ENCODE results near the gene ATP4B.

The ATP4B gene

GRCh38 chr13:113654175-113654560 is 3.8 kb downstream of the ATP4B start:
- Histone ChIP-seq H3K9me3 (ENCODE audit: insufficient read depth, low read depth, low read length) (no peaks in the 10 kb centered on the region), H3K4me2 (ENCODE audit: low read depth, low read length, poor library complexity, severe bottlenecking) (no peak overlapping the region)
- TF ChIP-seq EZH2phosphoT487 (IDR thresholded peaks at IDR 0.05; ENCODE audit: borderline replicate concordance) (no peak), CTCF (conservative IDR thresholded peaks at IDR 0.05; ENCODE audit: low read length) (no peak)

GRCh38 chr13:113653264-113654174 is 4.5 kb downstream of the ATP4B start:
- no peaks in the 10 kb centered on the region for H3K4me1 ChIP-seq (ENCODE audit: insufficient read depth, low read length, poor library complexity, severe bottlenecking)
- no peaks in the 10 kb centered on the region for H3K27me3 ChIP-seq (ENCODE audit: insufficient read depth, low read length, poor library complexity, severe bottlenecking)
- no peak overlapping the region for H3K4me3 ChIP-seq (ENCODE audit: low read length, poor library complexity, severe bottlenecking)
- no peaks in the 10 kb centered on the region for H3F3A ChIP-seq (ENCODE audit: low read depth)
- H3K4me2 ChIP-seq (ENCODE audit: low read depth, low read length, poor library complexity, severe bottlenecking): no peak overlapping the region
- H3K79me2 ChIP-seq (ENCODE audit: insufficient read depth, low read length): no peaks in the 10 kb centered on the region
- no peaks in the 10 kb centered on the region for H3K36me3 ChIP-seq (ENCODE audit: insufficient read depth, low read length)
- no peaks in the 10 kb centered on the region for H3K9me3 ChIP-seq (ENCODE audit: insufficient read depth, low read depth, low read length)
- H3K9me2 ChIP-seq (replicated peaks; ENCODE audit: low read depth, low read length): no peaks in the 10 kb centered on the region
- H4K20me1 ChIP-seq (ENCODE audit: insufficient read depth, low read length, poor library complexity, severe bottlenecking): no peaks in the 10 kb centered on the region
- H2AFZ ChIP-seq (ENCODE audit: low read length): no peak overlapping the region
- no peak overlapping the region for H3K9ac ChIP-seq (ENCODE audit: low read depth, low read length, poor library complexity, severe bottlenecking)
- no peak for TF ChIP-seq EZH2phosphoT487 (IDR thresholded peaks at IDR 0.05; ENCODE audit: borderline replicate concordance)
- no peak for TF ChIP-seq CTCF (conservative IDR thresholded peaks at IDR 0.05; ENCODE audit: low read length)

More at GRCh38 chr13:113654175-113654560, 3.8 kb downstream of the ATP4B start:
- H4K20me1 ChIP-seq (ENCODE audit: insufficient read depth, low read length, poor library complexity, severe bottlenecking): no peaks in the 10 kb centered on the region
- H3K4me1 ChIP-seq (ENCODE audit: insufficient read depth, low read length, poor library complexity, severe bottlenecking): no peaks in the 10 kb centered on the region
- H3K4me3 ChIP-seq (ENCODE audit: low read length, poor library complexity, severe bottlenecking): no peak overlapping the region
- no peak overlapping the region for H2AFZ ChIP-seq (ENCODE audit: low read length)
- no peaks in the 10 kb centered on the region for H3K9me2 ChIP-seq (replicated peaks; ENCODE audit: low read depth, low read length)
- no peaks in the 10 kb centered on the region for H3K79me2 ChIP-seq (ENCODE audit: insufficient read depth, low read length)
- H3K9ac ChIP-seq (ENCODE audit: low read depth, low read length, poor library complexity, severe bottlenecking): no peak overlapping the region
- H3K36me3 ChIP-seq (ENCODE audit: insufficient read depth, low read length): no peaks in the 10 kb centered on the region
- no peaks in the 10 kb centered on the region for H3K27me3 ChIP-seq (ENCODE audit: insufficient read depth, low read length, poor library complexity, severe bottlenecking)
- no peaks in the 10 kb centered on the region for H3F3A ChIP-seq (ENCODE audit: low read depth)

GRCh38 chr13:113652404-113653263 is 5.4 kb downstream of the ATP4B start:
- no peaks in the 10 kb centered on the region for H3F3A ChIP-seq (ENCODE audit: low read depth)
- H3K9ac ChIP-seq (ENCODE audit: low read depth, low read length, poor library complexity, severe bottlenecking): no peak overlapping the region
- H3K4me2 ChIP-seq (ENCODE audit: low read depth, low read length, poor library complexity, severe bottlenecking): no peak overlapping the region
- no peaks in the 10 kb centered on the region for H3K9me2 ChIP-seq (replicated peaks; ENCODE audit: low read depth, low read length)
- no peaks in the 10 kb centered on the region for H4K20me1 ChIP-seq (ENCODE audit: insufficient read depth, low read length, poor library complexity, severe bottlenecking)
- H3K9me3 ChIP-seq (ENCODE audit: insufficient read depth, low read depth, low read length): no peaks in the 10 kb centered on the region
- no peaks in the 10 kb centered on the region for H3K27me3 ChIP-seq (ENCODE audit: insufficient read depth, low read length, poor library complexity, severe bottlenecking)
- TF ChIP-seq EZH2phosphoT487 (IDR thresholded peaks at IDR 0.05; ENCODE audit: borderline replicate concordance) (no peak), CTCF (conservative IDR thresholded peaks at IDR 0.05; ENCODE audit: low read length) (no peak)
- H3K4me1 ChIP-seq (ENCODE audit: insufficient read depth, low read length, poor library complexity, severe bottlenecking): no peaks in the 10 kb centered on the region
- H3K79me2 ChIP-seq (ENCODE audit: insufficient read depth, low read length): no peaks in the 10 kb centered on the region
- H2AFZ ChIP-seq (ENCODE audit: low read length): no peak overlapping the region
- H3K36me3 ChIP-seq (ENCODE audit: insufficient read depth, low read length): no peaks in the 10 kb centered on the region
- no peak overlapping the region for H3K4me3 ChIP-seq (ENCODE audit: low read length, poor library complexity, severe bottlenecking)
